ENCODE results near the gene ZNF75A. TPM values are rescaled to one million over a fixed set of nuclear protein-coding genes. Genes with fewer than 3 reads are reported as not detected.
A peak's percentile ranks its signal among the peaks of the same experiment; 100 is the strongest.

The ZNF75A gene
- polyA plus RNA-seq = 10 to 100 TPM in 1 of 2 donors, 1 to 10 TPM in 1; 9.1 to 16.9 TPM

GRCh38 chr16:3305109-3306068, at the start of gene ZNF75A, which contains the start of gene TIGD7:
Gene ZNF75A, plus strand, starts transcription at chr16:3305497. Its CDS starts 2,932 bp downstream, at chr16:3308429.
Gene TIGD7, minus strand, starts transcription at chr16:3305430. Its CDS starts 4,816 bp downstream, at chr16:3300614.
- Histone ChIP-seq H3K4me1 (ENCODE audit: control insufficient read depth in 2 of 2, insufficient read depth in 2 of 2, low read length in 1 of 2) (no peaks in the 10 kb centered on the region), H3K27ac (ENCODE audit: low read depth in 2 of 2, low read length in 1 of 2) (peak within 1 kb of the TSS; percentile 95 to 97), H3K27me3 (ENCODE audit: control insufficient read depth in 1 of 2, insufficient read depth in 2 of 2, low read length in 2 of 2) (no peaks in the 10 kb centered on the region), H3K36me3 (ENCODE audit: control insufficient read depth in 2 of 2, insufficient read depth in 2 of 2, low read length in 1 of 2) (peaks cover 4 to 7% of the 10 kb centered on the region in 2 donors), H3K9me3 (ENCODE audit: control insufficient read depth in 2 of 2, insufficient read depth in 1 of 2, low read depth in 1 of 2, low read length in 1 of 2) (peaks cover 6 to 32% of the 10 kb centered on the region in 2 donors), H3K4me3 (ENCODE audit: low read depth in 1 of 2, low read length in 2 of 2) (peak within 1 kb of the TSS; percentile 61 to 91)
- 3 to 4% methylated on average over 102 to 103 of the region's 103 CpGs for WGBS, 2 donors

- H3K27me3 ChIP-seq (ENCODE audit: control insufficient read depth in 1 of 2, insufficient read depth in 2 of 2, low read length in 2 of 2) = no peaks in the 10 kb centered on the region
- peaks cover 0 to 4% of the 10 kb centered on the region in 2 donors for H3K9me3 ChIP-seq (ENCODE audit: control insufficient read depth in 2 of 2, insufficient read depth in 1 of 2, low read depth in 1 of 2, low read length in 1 of 2)
- WGBS, 2 donors = 77 to 79% methylated on average over 14 of the region's 14 CpGs
- H3K4me3 ChIP-seq (ENCODE audit: low read depth in 1 of 2, low read length in 2 of 2) = no peak within 1 kb of the TSS
- no peaks in the 10 kb centered on the region for H3K36me3 ChIP-seq (ENCODE audit: control insufficient read depth in 2 of 2, insufficient read depth in 2 of 2, low read length in 1 of 2)
- H3K27ac ChIP-seq (ENCODE audit: low read depth in 2 of 2, low read length in 1 of 2) = no peak within 1 kb of the TSS
- no peaks in the 10 kb centered on the region for H3K4me1 ChIP-seq (ENCODE audit: control insufficient read depth in 2 of 2, insufficient read depth in 2 of 2, low read length in 1 of 2)
Observed at GRCh38 chr16:3256146-3256865, 49.0 kb upstream of the ZNF75A start, which contains the start of gene MEFV. Gene MEFV, minus strand, starts transcription at chr16:3256633. Its CDS starts 46 bp downstream, at chr16:3256587.

DNA sequence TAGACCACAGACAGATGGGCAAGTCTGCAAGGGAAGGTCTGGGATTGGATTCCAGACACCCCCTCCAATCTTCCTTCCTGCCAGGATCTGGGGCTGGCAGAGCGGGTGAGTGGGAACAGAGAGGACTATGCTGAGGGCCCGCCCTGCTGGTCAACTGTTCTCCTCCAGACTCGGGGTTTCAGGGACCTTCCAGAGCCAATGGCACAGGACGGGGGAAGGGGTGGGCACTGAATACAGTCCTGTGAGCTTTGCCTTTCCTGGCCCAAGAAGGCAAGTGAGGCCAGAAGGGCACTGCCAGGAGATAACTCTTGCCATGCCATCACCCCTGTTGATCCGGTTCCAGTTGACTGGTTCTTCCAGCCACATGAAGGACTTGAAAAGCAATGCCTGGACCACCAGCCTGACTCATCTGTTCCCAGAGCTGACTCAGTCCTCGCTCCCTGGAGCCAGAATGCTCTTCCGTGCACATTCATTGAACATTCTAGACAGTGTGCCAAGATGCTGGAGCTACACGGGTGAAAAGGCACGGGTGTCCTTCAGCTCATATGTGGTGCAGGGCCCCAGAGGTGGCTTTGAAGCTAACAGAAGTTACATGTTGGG, 48.3 kb upstream of the ZNF75A start:
- WGBS, 2 donors = 73 to 79% methylated on average over 9 of the region's 9 CpGs
- Histone ChIP-seq H3K36me3 (ENCODE audit: control insufficient read depth in 2 of 2, insufficient read depth in 2 of 2, low read length in 1 of 2) (no peaks in the 10 kb centered on the region), H3K4me3 (ENCODE audit: low read depth in 1 of 2, low read length in 2 of 2) (no peak overlapping the region), H3K27me3 (ENCODE audit: control insufficient read depth in 1 of 2, insufficient read depth in 2 of 2, low read length in 2 of 2) (no peaks in the 10 kb centered on the region), H3K4me1 (ENCODE audit: control insufficient read depth in 2 of 2, insufficient read depth in 2 of 2, low read length in 1 of 2) (no peaks in the 10 kb centered on the region), H3K9me3 (ENCODE audit: control insufficient read depth in 2 of 2, insufficient read depth in 1 of 2, low read depth in 1 of 2, low read length in 1 of 2) (peaks cover 0 to 4% of the 10 kb centered on the region in 2 donors), H3K27ac (ENCODE audit: low read depth in 2 of 2, low read length in 1 of 2) (no peak overlapping the region)

- H3K27me3 ChIP-seq (ENCODE audit: control insufficient read depth in 1 of 2, insufficient read depth in 2 of 2, low read length in 2 of 2) = no peaks in the 10 kb centered on the region
- no peaks in the 10 kb centered on the region for H3K4me1 ChIP-seq (ENCODE audit: control insufficient read depth in 2 of 2, insufficient read depth in 2 of 2, low read length in 1 of 2)
- no peak overlapping the region for H3K27ac ChIP-seq (ENCODE audit: low read depth in 2 of 2, low read length in 1 of 2)
- H3K4me3 ChIP-seq (ENCODE audit: low read depth in 1 of 2, low read length in 2 of 2) = no peak overlapping the region
- peaks cover 3 to 6% of the 10 kb centered on the region in 2 donors for H3K9me3 ChIP-seq (ENCODE audit: control insufficient read depth in 2 of 2, insufficient read depth in 1 of 2, low read depth in 1 of 2, low read length in 1 of 2)
- no peaks in the 10 kb centered on the region for H3K36me3 ChIP-seq (ENCODE audit: control insufficient read depth in 2 of 2, insufficient read depth in 2 of 2, low read length in 1 of 2)
- 84 to 87% methylated on average over 8 of the region's 8 CpGs for WGBS, 2 donors
Observed at GRCh38 chr16:3259836-3260235, 45.5 kb upstream of the ZNF75A start.

DNA sequence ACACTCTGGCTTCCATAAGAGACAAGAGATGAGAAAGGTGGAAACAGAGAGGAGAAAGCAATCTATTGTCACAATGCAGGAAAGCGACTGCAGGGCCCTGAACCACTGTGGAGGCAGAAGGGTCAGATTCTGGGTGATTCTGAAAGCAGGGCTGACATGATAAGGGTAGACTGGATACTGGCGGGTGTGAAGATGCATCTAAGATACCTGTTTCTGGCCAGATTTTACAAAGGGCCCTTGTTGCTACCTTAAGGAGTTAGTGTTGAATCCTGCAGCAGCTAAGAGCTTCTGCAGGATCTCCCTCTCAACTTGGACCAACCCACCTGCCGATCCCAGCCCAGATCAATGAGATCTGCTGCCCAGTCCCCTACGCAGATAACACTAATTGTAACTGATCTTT, 42.8 kb upstream of the ZNF75A start:
- Histone ChIP-seq H3K36me3 (ENCODE audit: control insufficient read depth in 2 of 2, insufficient read depth in 2 of 2, low read length in 1 of 2) (no peaks in the 10 kb centered on the region), H3K27me3 (ENCODE audit: control insufficient read depth in 1 of 2, insufficient read depth in 2 of 2, low read length in 2 of 2) (no peaks in the 10 kb centered on the region), H3K4me1 (ENCODE audit: control insufficient read depth in 2 of 2, insufficient read depth in 2 of 2, low read length in 1 of 2) (no peaks in the 10 kb centered on the region), H3K4me3 (ENCODE audit: low read depth in 1 of 2, low read length in 2 of 2) (no peak overlapping the region), H3K9me3 (ENCODE audit: control insufficient read depth in 2 of 2, insufficient read depth in 1 of 2, low read depth in 1 of 2, low read length in 1 of 2) (peaks cover 2 to 3% of the 10 kb centered on the region in 2 donors), H3K27ac (ENCODE audit: low read depth in 2 of 2, low read length in 1 of 2) (no peak overlapping the region)
- WGBS, 2 donors = 93 to 94% methylated on average over 4 of the region's 4 CpGs

DNA sequence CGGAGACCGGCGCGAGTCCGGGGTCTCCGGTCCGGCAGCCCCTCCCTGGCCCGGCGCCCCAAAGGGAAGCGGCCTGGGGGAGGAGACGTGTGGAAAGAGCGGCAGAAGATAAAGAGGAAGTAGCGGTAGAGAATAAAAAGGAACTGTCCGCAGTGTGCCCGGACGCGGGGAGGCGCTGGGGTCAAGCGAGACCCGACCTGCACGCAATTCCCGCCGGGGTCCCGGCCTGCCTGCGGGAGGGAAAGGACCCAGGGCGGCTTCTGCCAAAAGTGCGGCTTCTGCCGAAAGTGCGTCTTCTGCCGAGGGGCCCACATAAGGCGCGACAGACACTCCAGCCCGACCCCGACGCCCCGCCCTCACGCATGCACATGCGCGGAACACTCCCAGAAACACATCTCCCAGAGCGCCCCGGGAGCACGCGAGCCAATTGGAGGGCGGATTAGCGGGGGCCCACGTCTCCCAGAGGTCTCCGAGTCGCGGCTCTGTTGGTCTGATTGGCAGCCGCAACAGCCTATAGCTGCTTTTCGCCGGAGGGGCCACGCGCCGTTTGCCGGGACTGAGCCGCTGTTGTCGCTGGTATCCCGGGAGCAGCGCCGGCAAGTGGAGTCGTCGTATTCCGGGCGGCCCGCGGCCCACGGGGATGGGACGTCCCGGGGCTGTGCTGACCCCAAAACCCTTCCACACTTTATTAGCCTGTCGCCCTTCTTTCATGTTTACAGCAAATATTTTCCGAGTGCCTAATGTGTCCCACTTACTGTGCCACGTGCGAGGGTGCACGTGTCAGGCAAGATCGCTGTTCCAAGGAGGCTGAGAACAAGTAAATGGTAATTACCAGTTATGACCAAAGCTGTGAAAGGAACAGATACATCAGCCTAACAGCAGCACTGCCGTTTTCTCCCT, 40.9 kb upstream of the ZNF75A start:
- Histone ChIP-seq H3K4me3 (ENCODE audit: low read depth in 1 of 2, low read length in 2 of 2) (peak overlapping the region; percentile 76 to 85), H3K27ac (ENCODE audit: low read depth in 2 of 2, low read length in 1 of 2) (peak overlapping the region; percentile 97 to 100), H3K36me3 (ENCODE audit: control insufficient read depth in 2 of 2, insufficient read depth in 2 of 2, low read length in 1 of 2) (peaks cover 0 to 5% of the 10 kb centered on the region in 2 donors), H3K9me3 (ENCODE audit: control insufficient read depth in 2 of 2, insufficient read depth in 1 of 2, low read depth in 1 of 2, low read length in 1 of 2) (peaks cover 3 to 5% of the 10 kb centered on the region in 2 donors), H3K27me3 (ENCODE audit: control insufficient read depth in 1 of 2, insufficient read depth in 2 of 2, low read length in 2 of 2) (no peaks in the 10 kb centered on the region), H3K4me1 (ENCODE audit: control insufficient read depth in 2 of 2, insufficient read depth in 2 of 2, low read length in 1 of 2) (no peaks in the 10 kb centered on the region)
- WGBS, 2 donors = 1 to 2% methylated on average over 77 of the region's 77 CpGs

DNA sequence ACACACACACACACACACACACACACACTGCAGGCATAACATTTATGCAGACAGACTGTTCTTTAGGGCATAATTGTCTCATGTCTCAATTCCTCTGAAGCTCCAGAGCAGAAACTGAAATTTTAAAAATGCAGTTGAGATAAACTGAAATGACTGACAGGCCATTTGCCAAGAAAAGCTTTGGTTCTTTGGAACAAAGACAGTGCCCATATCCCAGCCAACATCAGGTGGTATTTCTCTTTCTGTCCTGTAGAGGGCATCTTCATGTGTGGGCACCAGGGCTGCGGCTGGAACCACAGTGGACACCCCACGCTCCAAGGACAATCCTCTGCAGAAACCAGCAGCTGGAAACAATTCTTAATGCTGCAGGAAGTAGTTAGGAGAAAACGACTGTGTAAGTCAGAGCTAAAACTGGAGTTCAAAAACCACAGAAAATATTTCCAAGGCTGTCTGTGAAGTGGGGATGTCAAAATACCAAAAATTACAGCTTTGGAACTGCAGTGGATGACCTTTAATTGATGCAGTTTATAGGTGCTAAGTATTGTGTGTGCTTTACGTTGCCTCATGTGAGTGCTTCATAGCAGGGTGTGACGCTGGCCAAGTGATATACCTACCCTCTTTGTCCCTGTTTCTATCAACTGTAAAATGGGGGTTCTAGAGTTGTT, 38.3 kb upstream of the ZNF75A start:
- WGBS, 2 donors = 75 to 83% methylated on average over 5 of the region's 5 CpGs
- Histone ChIP-seq H3K27me3 (ENCODE audit: control insufficient read depth in 1 of 2, insufficient read depth in 2 of 2, low read length in 2 of 2) (no peaks in the 10 kb centered on the region), H3K27ac (ENCODE audit: low read depth in 2 of 2, low read length in 1 of 2) (no peak overlapping the region), H3K4me1 (ENCODE audit: control insufficient read depth in 2 of 2, insufficient read depth in 2 of 2, low read length in 1 of 2) (no peaks in the 10 kb centered on the region), H3K4me3 (ENCODE audit: low read depth in 1 of 2, low read length in 2 of 2) (no peak overlapping the region), H3K36me3 (ENCODE audit: control insufficient read depth in 2 of 2, insufficient read depth in 2 of 2, low read length in 1 of 2) (peaks cover 0 to 5% of the 10 kb centered on the region in 2 donors), H3K9me3 (ENCODE audit: control insufficient read depth in 2 of 2, insufficient read depth in 1 of 2, low read depth in 1 of 2, low read length in 1 of 2) (peaks cover 3 to 5% of the 10 kb centered on the region in 2 donors)

- 83 to 91% methylated on average over 1 of the region's 1 CpG for WGBS, 2 donors
- H3K9me3 ChIP-seq (ENCODE audit: control insufficient read depth in 2 of 2, insufficient read depth in 1 of 2, low read depth in 1 of 2, low read length in 1 of 2) = peaks cover 3 to 5% of the 10 kb centered on the region in 2 donors
- H3K36me3 ChIP-seq (ENCODE audit: control insufficient read depth in 2 of 2, insufficient read depth in 2 of 2, low read length in 1 of 2) = peaks cover 0 to 5% of the 10 kb centered on the region in 2 donors
- no peak overlapping the region for H3K4me3 ChIP-seq (ENCODE audit: low read depth in 1 of 2, low read length in 2 of 2)
- H3K27me3 ChIP-seq (ENCODE audit: control insufficient read depth in 1 of 2, insufficient read depth in 2 of 2, low read length in 2 of 2) = no peaks in the 10 kb centered on the region
- no peak overlapping the region for H3K27ac ChIP-seq (ENCODE audit: low read depth in 2 of 2, low read length in 1 of 2)
- no peaks in the 10 kb centered on the region for H3K4me1 ChIP-seq (ENCODE audit: control insufficient read depth in 2 of 2, insufficient read depth in 2 of 2, low read length in 1 of 2)
Observed at GRCh38 chr16:3268294-3268693, 37.0 kb upstream of the ZNF75A start.

Data from esophagus (tissue), 2 donors.